ENCODE results near the gene FAR2. TPM values are rescaled to one million over a fixed set of nuclear protein-coding genes. Genes with fewer than 3 reads are reported as not detected.
"Not testable (repeated sequence)": the region's sequence is repeated elsewhere in the genome, so short reads cannot be mapped to it uniquely, and the experiment has no call there.

Gene FAR2
- 1 to 10 TPM; 6.2 TPM for total RNA-seq
- long read RNA-seq, partial matches to known transcripts: 0 of 3 reads
- long read RNA-seq, other reads (novel, unspliced or antisense): 1 of 3 reads

GRCh38 chr12:29148911-29149690, at the start of gene FAR2:
Gene FAR2 (plus strand): TSS chr12:29149278. CDS start chr12:29270450, 121,172 bp downstream.
- ATAC-seq: peak; percentile 78 to 88
- intact Hi-C loops (cut with DNase I): no loop called here
- peak; percentile 56 for DNase-seq

GRCh38 chr12:29102741-29103140, 46.3 kb upstream of the FAR2 start:
- intact Hi-C loops (cut with DNase I): no loop called here
- DNase-seq: no peak
- ATAC-seq: no peak

- ATAC-seq (peak; percentile 24 to 67), DNase-seq (no peak)
- intact Hi-C loops (cut with DNase I): no loop called here
These were observed 45.5 kb upstream of the FAR2 start for GRCh38 chr12:29103539-29103974.

GRCh38 chr12:29104516-29104915, 44.6 kb upstream of the FAR2 start:
- intact Hi-C loops (cut with DNase I): no loop called here
- no peak for DNase-seq
- ATAC-seq: no peak

GRCh38 chr12:29110506-29111442, 38.3 kb upstream of the FAR2 start:
- DNase-seq: no peak
- ATAC-seq: no peak
- intact Hi-C loops (cut with DNase I): no loop called here

- DNase-seq (no peak), ATAC-seq (no peak)
- intact Hi-C loops (cut with DNase I): no loop called here
These were observed 36.0 kb upstream of the FAR2 start for GRCh38 chr12:29113101-29113500.

GRCh38 chr12:29116414-29116813, 32.7 kb upstream of the FAR2 start:
- intact Hi-C loops (cut with DNase I): no loop called here
- DNase-seq (no peak), ATAC-seq (no peak)

- DNase-seq (no peak), ATAC-seq (no peak)
- intact Hi-C loops (cut with DNase I): no loop called here
These were observed 17.5 kb upstream of the FAR2 start for GRCh38 chr12:29131539-29131938.

- DNase-seq (no peak), ATAC-seq (no peak)
- intact Hi-C loops (cut with DNase I): no loop called here
These were observed 16.8 kb upstream of the FAR2 start for GRCh38 chr12:29132316-29132715.

- no peak for ATAC-seq
- no peak for DNase-seq
- intact Hi-C loops (cut with DNase I): no loop called here
These were observed 15.9 kb upstream of the FAR2 start for GRCh38 chr12:29133181-29133580.

- DNase-seq (no peak), ATAC-seq (no peak)
- intact Hi-C loops (cut with DNase I): no loop called here
These were observed 15.4 kb upstream of the FAR2 start for GRCh38 chr12:29133680-29134079.

GRCh38 chr12:29138256-29138655, 10.8 kb upstream of the FAR2 start:
- ATAC-seq; intact Hi-C loops (cut with DNase I); DNase-seq: not testable (repeated sequence)

- DNase-seq; ATAC-seq; intact Hi-C loops (cut with DNase I): not testable (repeated sequence)
These were observed 10.2 kb upstream of the FAR2 start for GRCh38 chr12:29138855-29139254.

- intact Hi-C loops (cut with DNase I): no loop called here
- ATAC-seq: no peak
- DNase-seq: no peak
These were observed 3.5 kb upstream of the FAR2 start for GRCh38 chr12:29145372-29146170.

GRCh38 chr12:29146196-29146595, 2.9 kb upstream of the FAR2 start:
- ATAC-seq (no peak), DNase-seq (no peak)

GRCh38 chr12:29147731-29148595, 1.1 kb upstream of the FAR2 start:
- DNase-seq: peak; percentile 62
- intact Hi-C loops (cut with DNase I): no loop called here
- ATAC-seq: peak in 1 of 2 donors; percentile 39

More at GRCh38 chr12:29146196-29146595, 2.9 kb upstream of the FAR2 start:
- intact Hi-C loops (cut with DNase I): no loop called here

- DNase-seq: no peak
- intact Hi-C loops (cut with DNase I): no loop called here
- peak in 1 of 2 donors; percentile 41 for ATAC-seq
These were observed 525 bp upstream of the FAR2 start for GRCh38 chr12:29148596-29148910.

GRCh38 chr12:29149691-29150281, 708 bp downstream of the FAR2 start:
- ATAC-seq (peak; percentile 23 to 35), DNase-seq (no peak)
- intact Hi-C loops (cut with DNase I): no loop called here

Measured in left cardiac atrium (tissue), 4 donors.